ENCODE results near the gene SCGN.

Gene SCGN

GRCh38 chr6:25640446-25640845 is 11.6 kb upstream of the SCGN start:
- DNase-seq (ENCODE audit: low spot score) = no peak
- no peak for FAIRE-seq

GRCh38 chr6:25640891-25641290 is 11.1 kb upstream of the SCGN start:
- no peak for DNase-seq (ENCODE audit: low spot score)
- no peak for FAIRE-seq

GRCh38 chr6:25641377-25641776 is 10.6 kb upstream of the SCGN start:
- no peak for FAIRE-seq
- DNase-seq (ENCODE audit: low spot score) = no peak

GRCh38 chr6:25641940-25642666 is 9.9 kb upstream of the SCGN start:
- DNase-seq (ENCODE audit: low spot score) = no peak
- no peak for FAIRE-seq

GRCh38 chr6:25642667-25643328 is 9.2 kb upstream of the SCGN start:
- DNase-seq (ENCODE audit: low spot score) = no peak
- no peak for FAIRE-seq

- no peak for DNase-seq (ENCODE audit: low spot score)
Measured at GRCh38 chr6:25645916-25646315, 6.1 kb upstream of the SCGN start.

GRCh38 chr6:25649611-25650010 is 2.4 kb upstream of the SCGN start:
- no peak for DNase-seq (ENCODE audit: low spot score)
- FAIRE-seq = no peak

More at GRCh38 chr6:25645916-25646315, 6.1 kb upstream of the SCGN start:
- no peak for FAIRE-seq

- DNase-seq (ENCODE audit: low spot score) = no peak
- no peak for FAIRE-seq
Measured at GRCh38 chr6:25655723-25656122, 3.7 kb downstream of the SCGN start.

GRCh38 chr6:25659633-25660368 is 7.8 kb downstream of the SCGN start:
- FAIRE-seq = no peak

GRCh38 chr6:25660512-25660911 is 8.5 kb downstream of the SCGN start:
- peak; percentile 62 for DNase-seq (ENCODE audit: low spot score)

More at GRCh38 chr6:25659633-25660368, 7.8 kb downstream of the SCGN start:
- DNase-seq (ENCODE audit: low spot score) = no peak

GRCh38 chr6:25661129-25661779 is 9.2 kb downstream of the SCGN start:
- DNase-seq (ENCODE audit: low spot score) (no peak), FAIRE-seq (no peak)

More at GRCh38 chr6:25660512-25660911, 8.5 kb downstream of the SCGN start:
- peak; percentile 83 for FAIRE-seq

GRCh38 chr6:25665455-25665854 is 13.4 kb downstream of the SCGN start:
- no peak for FAIRE-seq
- DNase-seq (ENCODE audit: low spot score) = no peak

- DNase-seq (ENCODE audit: low spot score) = no peak
- FAIRE-seq = no peak
Measured at GRCh38 chr6:25669413-25669812, 17.4 kb downstream of the SCGN start.

GRCh38 chr6:25670208-25670607 is 18.2 kb downstream of the SCGN start:
- FAIRE-seq (no peak), DNase-seq (ENCODE audit: low spot score) (no peak)

GRCh38 chr6:25670793-25671513 is 18.9 kb downstream of the SCGN start:
- FAIRE-seq = no peak
- no peak for DNase-seq (ENCODE audit: low spot score)

GRCh38 chr6:25671652-25672051 is 19.6 kb downstream of the SCGN start:
- DNase-seq (ENCODE audit: low spot score) (no peak), FAIRE-seq (no peak)

GRCh38 chr6:25675167-25675566 is 23.2 kb downstream of the SCGN start:
- no peak for FAIRE-seq

GRCh38 chr6:25676775-25677174 is 24.8 kb downstream of the SCGN start:
- FAIRE-seq = no peak
- no peak for DNase-seq (ENCODE audit: low spot score)

More at GRCh38 chr6:25675167-25675566, 23.2 kb downstream of the SCGN start:
- no peak for DNase-seq (ENCODE audit: low spot score)

- no peak for FAIRE-seq
- DNase-seq (ENCODE audit: low spot score) = no peak
Measured at GRCh38 chr6:25681848-25682247, 29.8 kb downstream of the SCGN start.

GRCh38 chr6:25682324-25682723 is 30.3 kb downstream of the SCGN start:
- no peak for DNase-seq (ENCODE audit: low spot score)
- no peak for FAIRE-seq

GRCh38 chr6:25684565-25684964 is 32.5 kb downstream of the SCGN start:
- no peak for DNase-seq (ENCODE audit: low spot score)
- FAIRE-seq = no peak

Measured in RCC 7860 (cell line).